GM12872 (cell line): ENCODE data around the gene WNK1.

Experiments used
- TF ChIP-seq, protein P1 (sequence below): IDR thresholded peaks from 3 replicates; pipeline ENCODE4 v1.5.1; 2011; ENCODE audit warnings: low read depth, mild to moderate bottlenecking, low read length, moderate library complexity; ENCODE audit not compliant: insufficient read depth

WNK1 gene

DNA sequence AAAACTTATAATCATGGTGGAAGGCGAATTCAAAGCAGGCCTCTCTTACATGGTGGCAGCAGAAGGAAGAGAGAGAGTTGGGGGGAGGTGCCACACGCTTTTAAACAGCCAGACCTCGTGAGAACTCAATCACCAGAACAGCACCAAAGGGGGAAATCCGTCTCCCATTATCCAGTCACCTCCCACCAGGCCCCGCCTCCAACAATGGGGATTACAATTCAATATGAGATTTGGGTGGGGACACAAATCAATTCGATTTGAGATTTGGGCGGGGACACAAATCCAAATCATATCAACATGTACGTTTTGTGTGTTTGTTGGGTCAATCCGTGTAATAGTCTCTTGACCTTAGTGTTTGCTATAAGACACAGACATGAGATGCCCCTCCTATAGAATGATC lies 21.8 kb upstream of the WNK1 start:
- TF ChIP-seq, protein P1, sequence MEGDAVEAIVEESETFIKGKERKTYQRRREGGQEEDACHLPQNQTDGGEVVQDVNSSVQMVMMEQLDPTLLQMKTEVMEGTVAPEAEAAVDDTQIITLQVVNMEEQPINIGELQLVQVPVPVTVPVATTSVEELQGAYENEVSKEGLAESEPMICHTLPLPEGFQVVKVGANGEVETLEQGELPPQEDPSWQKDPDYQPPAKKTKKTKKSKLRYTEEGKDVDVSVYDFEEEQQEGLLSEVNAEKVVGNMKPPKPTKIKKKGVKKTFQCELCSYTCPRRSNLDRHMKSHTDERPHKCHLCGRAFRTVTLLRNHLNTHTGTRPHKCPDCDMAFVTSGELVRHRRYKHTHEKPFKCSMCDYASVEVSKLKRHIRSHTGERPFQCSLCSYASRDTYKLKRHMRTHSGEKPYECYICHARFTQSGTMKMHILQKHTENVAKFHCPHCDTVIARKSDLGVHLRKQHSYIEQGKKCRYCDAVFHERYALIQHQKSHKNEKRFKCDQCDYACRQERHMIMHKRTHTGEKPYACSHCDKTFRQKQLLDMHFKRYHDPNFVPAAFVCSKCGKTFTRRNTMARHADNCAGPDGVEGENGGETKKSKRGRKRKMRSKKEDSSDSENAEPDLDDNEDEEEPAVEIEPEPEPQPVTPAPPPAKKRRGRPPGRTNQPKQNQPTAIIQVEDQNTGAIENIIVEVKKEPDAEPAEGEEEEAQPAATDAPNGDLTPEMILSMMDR = no peak

DNA sequence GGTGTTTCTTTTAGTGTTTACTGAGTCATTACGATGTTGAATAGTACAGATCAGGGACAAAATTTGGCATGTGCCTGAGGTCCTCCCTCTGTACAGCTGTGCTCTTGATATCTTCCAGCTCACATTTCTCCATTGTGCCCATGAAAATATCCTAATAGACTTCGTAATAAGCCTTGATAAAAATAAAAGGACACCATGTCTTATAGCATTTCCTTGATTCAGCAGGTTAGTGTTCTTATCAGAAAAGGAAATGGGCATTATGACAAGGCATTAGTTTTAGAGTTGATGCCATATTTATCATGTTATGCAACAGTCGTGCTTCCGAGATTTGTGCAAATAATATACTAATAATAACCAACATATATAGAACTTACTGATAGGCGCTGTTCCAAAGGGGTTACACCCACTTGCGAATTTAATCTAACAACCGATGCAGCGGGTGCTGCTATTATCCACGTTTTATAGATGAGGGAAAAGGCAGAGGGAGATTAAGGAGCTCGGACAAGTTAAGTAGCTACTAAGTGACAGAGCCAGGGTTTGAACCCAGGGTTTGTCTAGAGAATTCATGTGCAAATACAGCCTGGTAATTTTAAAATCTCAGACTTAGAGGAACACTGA lies 15.1 kb upstream of the WNK1 start:
- TF ChIP-seq, protein P1 = no peak

DNA sequence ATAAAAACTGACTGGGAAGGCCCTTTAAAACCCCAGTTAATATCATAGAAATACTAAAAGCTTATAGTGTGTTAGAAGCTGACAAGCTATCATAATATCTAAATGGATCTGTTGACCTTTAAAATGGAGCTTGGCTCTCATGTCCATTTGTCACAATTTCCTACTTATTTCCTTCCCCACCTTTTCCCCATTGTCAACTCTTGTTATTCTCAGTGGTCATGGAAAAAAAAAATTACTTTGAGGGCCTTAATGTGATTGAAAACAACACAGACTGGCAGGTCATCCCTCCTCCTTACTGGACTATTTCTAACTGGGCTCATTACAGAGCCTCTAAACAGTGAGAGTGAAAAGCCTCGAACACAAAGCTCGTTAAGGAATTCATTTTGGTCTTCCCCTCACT lies 13.7 kb upstream of the WNK1 start:
- TF ChIP-seq, protein P1 = no peak

DNA sequence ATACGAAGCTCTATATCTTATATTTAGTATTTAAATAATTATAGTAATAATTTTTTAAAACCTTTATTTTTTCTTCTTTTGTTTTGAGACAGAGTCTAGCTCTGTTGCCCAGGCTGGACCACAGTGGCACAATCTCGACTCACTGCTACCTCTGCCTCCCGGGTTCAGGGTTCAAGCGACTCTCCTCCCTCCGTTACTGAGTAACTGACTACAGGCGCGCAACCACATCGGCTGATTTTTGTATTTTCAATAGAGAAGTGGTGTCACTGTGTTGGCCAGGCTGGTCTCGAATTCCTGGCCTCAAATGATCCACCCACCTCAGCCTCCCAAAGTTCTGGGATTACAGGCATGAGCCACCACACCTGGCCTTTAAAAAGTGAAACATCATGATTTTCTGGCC lies 13.0 kb upstream of the WNK1 start:
- TF ChIP-seq, protein P1 = no peak

DNA sequence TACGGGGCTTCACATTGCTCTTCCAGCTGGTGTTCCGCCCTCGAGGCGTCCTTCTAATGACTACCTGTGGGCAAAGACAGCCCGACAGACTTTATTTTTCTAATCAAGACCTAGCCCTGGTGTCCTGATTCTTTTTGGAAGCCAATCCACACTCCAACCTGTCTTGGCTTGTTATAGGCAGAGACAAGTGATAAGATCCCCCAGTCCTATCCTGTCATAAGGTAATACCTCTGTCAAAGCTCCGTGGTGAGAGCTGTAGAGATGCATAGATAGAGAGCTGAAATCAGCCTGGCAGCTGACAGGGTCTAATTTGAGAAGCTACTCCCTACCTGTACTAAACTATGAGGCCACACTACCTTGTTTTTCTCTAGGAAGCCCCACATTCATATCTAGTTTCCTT lies 11.5 kb upstream of the WNK1 start:
- TF ChIP-seq, protein P1 = no peak

DNA sequence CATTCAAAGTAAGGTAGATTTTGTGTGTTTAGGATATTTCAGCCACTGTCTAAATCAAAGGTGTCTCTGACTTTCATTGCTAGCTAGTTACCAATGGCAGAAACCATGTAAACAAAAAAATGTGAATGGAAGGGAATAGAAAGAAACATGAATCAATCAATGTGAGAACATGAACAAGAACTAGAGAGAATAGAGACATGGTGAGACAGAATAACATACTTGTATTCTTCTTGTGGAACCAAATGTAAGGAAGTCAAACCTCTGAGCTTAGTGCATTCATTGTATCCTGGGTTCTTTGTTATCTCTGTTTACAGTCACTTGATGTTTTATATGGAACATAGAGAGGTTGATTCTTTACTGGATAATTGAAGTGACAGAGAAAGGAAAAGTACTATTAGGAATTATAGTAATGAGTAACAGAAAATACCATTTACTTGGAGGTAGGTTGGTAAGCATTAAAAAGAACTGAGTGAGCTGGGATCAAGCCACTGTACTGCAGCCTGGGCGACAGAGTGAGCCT lies 2.6 kb upstream of the WNK1 start:
- TF ChIP-seq, protein P1 = no peak

DNA sequence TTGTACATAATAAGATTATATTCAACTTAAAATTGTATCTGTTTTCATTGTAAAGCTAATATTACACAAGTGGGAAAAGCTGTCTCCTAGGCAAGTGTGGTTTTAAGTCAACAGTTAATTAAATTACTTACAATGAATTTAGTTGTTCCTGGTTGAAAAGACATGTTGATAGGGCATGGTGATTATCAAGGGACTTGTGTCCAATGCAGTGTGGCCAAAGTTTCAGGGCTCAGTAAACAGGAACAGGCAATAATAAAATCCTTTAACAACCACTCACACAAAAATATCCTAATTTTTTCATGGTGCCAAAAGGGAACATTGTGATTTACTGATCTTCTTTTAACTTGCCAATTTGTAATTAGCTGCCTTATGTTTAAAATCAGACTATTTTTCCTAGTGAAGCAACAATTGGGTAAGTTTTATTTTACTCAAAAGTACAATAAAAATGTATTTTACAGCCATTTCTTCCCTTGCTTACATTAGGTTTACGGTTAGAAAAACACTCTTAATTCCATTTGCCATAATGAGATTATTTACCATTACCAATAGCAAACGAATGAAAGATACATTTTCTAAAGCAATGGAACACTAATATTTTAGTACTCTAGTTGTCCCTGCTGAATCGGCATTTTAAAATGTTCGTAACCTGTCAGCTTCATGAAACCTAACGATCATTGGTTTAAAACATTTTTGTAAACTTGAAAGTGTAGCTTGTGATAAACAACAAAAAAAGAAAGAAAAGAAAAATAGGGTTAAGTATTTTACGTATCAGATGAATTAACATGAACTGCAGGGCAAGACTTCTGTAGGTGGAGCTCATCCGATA lies 1.8 kb upstream of the WNK1 start:
- TF ChIP-seq, protein P1 = no peak
